Peyer's patch (tissue), 4 donors: ENCODE data around the gene ANKRD35. TPM values are rescaled to one million over a fixed set of nuclear protein-coding genes. Genes with fewer than 3 reads are reported as not detected.

Experiments used
- DNase-seq, 3 donors: peaks; one replicate each; pipeline ENCODE4 v3.0.0-alpha.2; 2017 to 2019
- H3K27ac ChIP-seq, 4 donors: fragments of 200-600 bp; sonication (generic); one replicate each; pipeline ENCODE4 v1.5.1; 2016 to 2019
- H3K27me3 ChIP-seq, 2 donors: fragments of 200-600 bp; sonication (generic); one replicate each; pipeline ENCODE4 v1.5.1; 2019
- H3K36me3 ChIP-seq, 3 donors: fragments of 200-600 bp; sonication (generic); one replicate each; pipeline ENCODE4 v1.5.1; 2016 to 2019
- H3K4me1 ChIP-seq, 4 donors: fragments of 200-600 bp; sonication (generic); one replicate each; pipeline ENCODE4 v1.5.1; 2016 to 2019
- H3K4me3 ChIP-seq, 4 donors: fragments of 200-600 bp; sonication (generic); 1 replicate in 3 of 4; 2 replicates in 1 of 4; pipeline ENCODE4 v1.5.1; 2016 to 2019; ENCODE audit warnings: mild to moderate bottlenecking in 1 of 4
- H3K9me3 ChIP-seq, 4 donors: fragments of 200-600 bp; sonication (generic); one replicate each; pipeline ENCODE4 v1.5.1; 2016 to 2019; ENCODE audit warnings: mild to moderate bottlenecking in 1 of 4
- CTCF ChIP-seq, 6 experiments: fragments of 450-650 bp in 4 of 6; fragments of 200-600 bp in 2 of 6; sonication (generic) in 1 of 6; IDR thresholded peaks; one replicate each; pipeline ENCODE4 v1.5.1; 2017 to 2019; ENCODE audit warnings: antibody characterized with exemption in 6 of 6, mild to moderate bottlenecking in 3 of 6, moderate library complexity in 1 of 6
- POLR2A ChIP-seq, 2 donors: fragments of 450-650 bp; IDR thresholded peaks; one replicate each; pipeline ENCODE4 v1.5.1; 2017; ENCODE audit warnings: antibody characterized with exemption in 2 of 2, mild to moderate bottlenecking in 2 of 2, moderate library complexity in 2 of 2
- total RNA-seq, 4 donors: library from RNA; depleted of rRNA; stranded (reverse); fragments of >200 nt; gene quantifications; one replicate each; pipeline ENCODE4 v1.1.0, GENCODE V29; 2016

ANKRD35 gene
- total RNA-seq, 4 donors from 2014 or later, result 0.85 to 7.4 (median 1.2) TPM; not detected in 1

- Histone ChIP-seq H3K27ac (peak overlapping the region; percentile 19 to 82 (median 72)), H3K9me3 (no peaks in the 10 kb centered on the region), H3K27me3 (no peaks in the 10 kb centered on the region), H3K4me1 (peaks cover 0 to 16% (median 2%) of the 10 kb centered on the region in 4 donors), H3K36me3 (no peaks in the 10 kb centered on the region), H3K4me3 (peak overlapping the region in 1 of 4 donors; percentile 6)
- peak; percentile 69 to 95 (median 92) for DNase-seq
- peak in 1 of 2 donors; percentile 13 for TF ChIP-seq POLR2A (IDR thresholded peaks at IDR 0.05)
- peak; percentile 66 to 97 (median 90) for TF ChIP-seq CTCF (IDR thresholded peaks at IDR 0.05)
Measured at GRCh38 chr1:145891587-145892485, 6.2 kb upstream of the ANKRD35 start.

GRCh38 chr1:145891143-145891542 lies 5.5 kb upstream of the ANKRD35 start:
- H3K4me1 ChIP-seq, result peaks cover 0 to 21% (median 2%) of the 10 kb centered on the region in 4 donors
- H3K27me3 ChIP-seq, result no peaks in the 10 kb centered on the region
- peak overlapping the region in 3 of 4 donors; percentile 66 to 82 (median 79) for H3K27ac ChIP-seq
- H3K36me3 ChIP-seq, result no peaks in the 10 kb centered on the region
- DNase-seq, result no peak
- H3K4me3 ChIP-seq, result no peak overlapping the region
- TF ChIP-seq CTCF (IDR thresholded peaks at IDR 0.05), result no peak
- no peak for TF ChIP-seq POLR2A (IDR thresholded peaks at IDR 0.05)
- H3K9me3 ChIP-seq, result no peaks in the 10 kb centered on the region

GRCh38 chr1:145889722-145890121 lies 4.1 kb upstream of the ANKRD35 start:
- H3K36me3 ChIP-seq, result no peaks in the 10 kb centered on the region
- DNase-seq, result no peak
- H3K4me1 ChIP-seq, result peaks cover 0 to 27% (median 4%) of the 10 kb centered on the region in 4 donors
- H3K27me3 ChIP-seq, result no peaks in the 10 kb centered on the region
- no peak overlapping the region for H3K27ac ChIP-seq
- H3K4me3 ChIP-seq, result no peak overlapping the region
- TF ChIP-seq CTCF (IDR thresholded peaks at IDR 0.05), result no peak
- TF ChIP-seq POLR2A (IDR thresholded peaks at IDR 0.05), result no peak
- no peaks in the 10 kb centered on the region for H3K9me3 ChIP-seq

GRCh38 chr1:145887631-145888030 lies 2.0 kb upstream of the ANKRD35 start:
- peaks cover 0 to 26% (median 4%) of the 10 kb centered on the region in 4 donors for H3K4me1 ChIP-seq
- no peak overlapping the region for H3K27ac ChIP-seq
- no peak for DNase-seq
- H3K27me3 ChIP-seq, result no peaks in the 10 kb centered on the region
- TF ChIP-seq POLR2A (IDR thresholded peaks at IDR 0.05), result no peak
- no peak for TF ChIP-seq CTCF (IDR thresholded peaks at IDR 0.05)
- no peaks in the 10 kb centered on the region for H3K36me3 ChIP-seq
- no peak overlapping the region for H3K4me3 ChIP-seq
- no peaks in the 10 kb centered on the region for H3K9me3 ChIP-seq

- H3K27ac ChIP-seq, result no peak overlapping the region
Measured at GRCh38 chr1:145886816-145887215, 1.1 kb upstream of the ANKRD35 start.

More at GRCh38 chr1:145886816-145887215, 1.1 kb upstream of the ANKRD35 start:
- no peak overlapping the region for H3K4me3 ChIP-seq
- no peaks in the 10 kb centered on the region for H3K9me3 ChIP-seq
- peaks cover 0 to 21% (median 4%) of the 10 kb centered on the region in 4 donors for H3K4me1 ChIP-seq
- H3K27me3 ChIP-seq, result no peaks in the 10 kb centered on the region
- H3K36me3 ChIP-seq, result no peaks in the 10 kb centered on the region
- no peak for DNase-seq
- TF ChIP-seq CTCF (IDR thresholded peaks at IDR 0.05) (no peak), POLR2A (IDR thresholded peaks at IDR 0.05) (no peak)
